Measurements from ENCODE around the gene COMMD1.

- TF ChIP-seq, protein P1, sequence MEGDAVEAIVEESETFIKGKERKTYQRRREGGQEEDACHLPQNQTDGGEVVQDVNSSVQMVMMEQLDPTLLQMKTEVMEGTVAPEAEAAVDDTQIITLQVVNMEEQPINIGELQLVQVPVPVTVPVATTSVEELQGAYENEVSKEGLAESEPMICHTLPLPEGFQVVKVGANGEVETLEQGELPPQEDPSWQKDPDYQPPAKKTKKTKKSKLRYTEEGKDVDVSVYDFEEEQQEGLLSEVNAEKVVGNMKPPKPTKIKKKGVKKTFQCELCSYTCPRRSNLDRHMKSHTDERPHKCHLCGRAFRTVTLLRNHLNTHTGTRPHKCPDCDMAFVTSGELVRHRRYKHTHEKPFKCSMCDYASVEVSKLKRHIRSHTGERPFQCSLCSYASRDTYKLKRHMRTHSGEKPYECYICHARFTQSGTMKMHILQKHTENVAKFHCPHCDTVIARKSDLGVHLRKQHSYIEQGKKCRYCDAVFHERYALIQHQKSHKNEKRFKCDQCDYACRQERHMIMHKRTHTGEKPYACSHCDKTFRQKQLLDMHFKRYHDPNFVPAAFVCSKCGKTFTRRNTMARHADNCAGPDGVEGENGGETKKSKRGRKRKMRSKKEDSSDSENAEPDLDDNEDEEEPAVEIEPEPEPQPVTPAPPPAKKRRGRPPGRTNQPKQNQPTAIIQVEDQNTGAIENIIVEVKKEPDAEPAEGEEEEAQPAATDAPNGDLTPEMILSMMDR (IDR thresholded peaks at IDR 0.05): no peak
- TF ChIP-seq POLR2A (IDR thresholded peaks at IDR 0.05): no peak
Measured at GRCh38 chr2:61938511-61938910, 33.0 kb downstream of the COMMD1 start.
